ENCODE results near the gene CTIF.

The CTIF gene

GRCh38 chr18:48835119-48835518 is 296.3 kb downstream of the CTIF start:
- no peak for DNase-seq (ENCODE audit: low read depth in 2 of 2)

DNA sequence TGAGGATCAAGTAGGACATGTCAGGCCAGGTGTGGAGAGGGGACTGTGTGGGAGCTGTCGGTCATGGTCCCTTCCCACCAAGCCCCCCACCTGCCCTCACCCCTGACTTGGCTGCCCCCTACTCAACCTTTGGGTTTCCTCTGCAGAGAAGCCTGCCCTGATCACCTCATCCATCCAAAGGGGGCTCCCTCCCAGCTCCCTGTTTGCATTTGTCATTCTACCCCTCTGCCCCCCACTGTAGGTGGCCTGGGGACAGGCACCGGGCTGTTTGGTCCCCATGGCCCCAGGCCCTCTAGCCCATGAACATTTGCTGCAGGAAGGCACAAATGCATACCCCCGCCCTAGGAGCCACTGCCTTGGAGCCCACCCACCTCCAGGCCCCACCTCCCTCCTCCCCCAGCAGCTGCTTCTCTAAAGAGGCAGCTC is 296.9 kb downstream of the CTIF start:
- no peak for DNase-seq (ENCODE audit: low read depth in 2 of 2)

DNA sequence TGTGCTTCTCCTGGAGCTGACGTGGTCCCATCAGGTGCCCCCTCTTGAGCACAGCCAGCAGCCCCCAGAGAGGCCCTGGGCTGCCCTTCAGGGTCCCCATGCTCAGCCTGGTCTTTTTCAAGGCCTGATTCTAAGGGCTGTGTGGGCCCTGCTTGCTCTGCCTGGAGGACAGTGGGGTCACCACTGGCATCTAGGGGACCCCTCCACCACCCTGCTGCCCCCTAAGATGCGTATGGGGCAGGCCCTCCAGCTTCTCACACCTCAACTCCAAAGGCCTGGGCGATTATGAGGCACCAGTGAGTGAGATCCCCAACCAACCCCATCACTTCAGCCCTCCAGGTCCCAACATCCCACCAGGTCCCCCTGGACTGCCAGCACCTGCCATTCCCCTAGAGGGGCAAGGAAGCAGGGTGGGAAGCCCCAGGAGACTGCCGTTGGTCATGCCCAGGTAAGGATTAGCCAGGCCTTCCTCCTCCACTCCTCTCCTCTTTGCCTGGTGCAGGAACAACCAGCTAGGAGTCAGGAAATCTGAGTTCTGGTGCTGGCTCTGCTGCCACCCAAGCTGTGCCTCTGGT is 297.5 kb downstream of the CTIF start:
- no peak for DNase-seq (ENCODE audit: low read depth in 2 of 2)

DNA sequence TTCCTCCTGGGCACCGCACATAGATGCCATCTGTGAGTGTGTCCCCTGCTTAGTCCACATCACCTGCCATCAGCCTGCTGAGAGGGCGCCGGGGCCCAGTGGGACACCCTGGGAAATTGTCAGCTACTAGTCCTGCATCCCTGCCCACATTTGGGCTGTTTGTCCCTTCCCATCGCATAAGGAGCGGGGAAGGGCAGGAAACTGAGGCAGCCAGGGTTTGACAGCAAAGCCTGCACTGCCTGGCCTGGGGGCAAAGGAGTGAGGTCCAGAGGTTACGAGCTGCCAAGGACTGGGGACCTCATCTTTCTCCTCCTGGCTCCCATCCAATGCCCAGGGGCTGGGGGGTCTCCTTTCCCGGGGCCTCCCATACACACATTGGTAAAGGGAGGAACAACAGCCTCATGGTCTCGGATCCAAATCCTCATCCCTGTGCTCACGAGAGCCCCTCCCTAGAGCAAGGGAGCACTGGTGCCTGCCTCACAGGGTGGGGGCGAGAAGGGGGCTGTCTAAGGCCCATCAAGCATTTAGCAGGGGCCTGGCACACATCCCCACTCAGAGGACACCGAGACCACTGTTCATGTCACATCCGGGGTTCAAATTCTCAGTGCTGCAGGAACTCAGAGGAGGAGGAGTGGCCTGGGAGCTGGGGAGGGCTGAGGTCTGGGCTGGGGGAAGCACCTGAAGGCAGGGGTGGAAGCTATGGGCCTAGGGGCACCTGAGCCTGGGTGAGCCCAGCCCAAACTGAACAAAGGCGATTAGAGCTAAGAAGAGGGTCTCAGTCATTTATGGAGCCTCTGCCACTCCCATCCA is 298.2 kb downstream of the CTIF start:
- no peak for DNase-seq (ENCODE audit: low read depth in 2 of 2)

GRCh38 chr18:48837676-48838075 is 298.8 kb downstream of the CTIF start:
- no peak for DNase-seq (ENCODE audit: low read depth in 2 of 2)

DNA sequence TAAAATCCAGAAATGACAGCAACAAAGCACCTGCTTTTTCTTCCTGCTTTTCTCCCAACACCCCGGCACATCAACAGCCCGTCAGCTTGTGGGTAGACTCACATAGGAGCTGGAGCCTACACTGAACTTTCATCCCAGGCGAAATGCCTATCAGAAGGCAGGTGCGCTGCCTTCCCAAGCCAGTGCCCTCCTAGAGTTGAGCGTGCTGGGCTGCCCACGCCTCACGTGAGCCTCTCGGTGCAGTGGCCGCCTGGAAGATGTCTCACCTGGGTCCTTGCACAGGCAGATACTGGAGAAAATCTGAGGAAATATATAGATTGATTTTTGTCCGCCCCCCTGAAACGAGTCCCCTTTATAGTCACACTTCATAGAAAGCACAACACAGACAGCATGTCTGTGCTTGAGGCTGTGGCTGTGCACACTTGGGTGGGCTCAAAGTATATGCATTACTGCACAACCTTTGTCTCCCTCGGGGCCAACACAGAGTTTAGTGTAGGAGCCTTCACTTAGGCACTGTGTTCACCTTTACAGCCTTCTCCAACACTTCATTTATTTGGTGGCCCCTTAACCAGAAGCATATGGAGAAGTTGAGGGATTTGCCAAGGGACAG is 299.4 kb downstream of the CTIF start:
- DNase-seq (ENCODE audit: low read depth in 2 of 2): no peak

DNA sequence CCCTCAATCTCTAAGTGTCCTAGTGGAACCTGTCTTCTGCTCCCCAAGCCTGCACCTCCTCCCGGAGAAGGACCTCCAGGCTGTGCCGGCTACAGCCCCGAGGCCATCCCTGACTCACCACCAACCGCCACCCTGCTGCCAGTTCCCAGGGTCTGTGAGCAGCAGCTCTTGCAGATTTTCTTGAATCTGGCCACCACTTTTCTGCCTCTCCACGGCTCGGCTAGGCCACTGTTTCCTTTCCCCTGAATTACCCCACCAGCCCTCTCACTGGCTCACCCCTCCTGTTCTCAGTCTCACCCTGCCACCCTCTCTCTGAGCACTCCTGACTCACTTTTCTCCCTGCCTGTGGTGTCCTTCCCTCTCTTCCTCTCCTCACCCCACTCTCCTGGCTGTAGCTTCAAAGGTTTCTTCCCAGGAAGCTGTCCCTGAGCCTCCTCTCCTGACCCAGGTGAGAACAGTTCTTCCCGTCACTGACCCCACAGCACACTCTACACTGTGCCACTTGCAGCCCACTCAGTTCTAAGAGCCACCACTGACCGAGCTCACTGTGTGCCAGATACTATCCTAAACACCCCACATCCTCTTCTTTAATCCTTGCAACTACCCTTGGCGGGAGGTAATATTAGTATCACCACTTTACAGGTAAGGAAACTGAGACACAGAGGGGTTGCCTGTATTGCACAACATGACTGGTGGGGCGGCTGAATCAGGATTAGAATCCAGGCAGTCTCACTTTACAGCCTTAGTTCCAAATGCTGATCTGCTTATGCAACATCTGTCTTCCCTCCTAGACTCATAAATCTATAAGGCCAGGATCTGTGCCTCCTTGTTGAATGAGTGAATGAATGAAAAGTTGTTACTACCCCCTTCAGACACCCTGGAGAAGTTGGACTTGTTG is 300.3 kb downstream of the CTIF start:
- peak; percentile 28 to 32 for DNase-seq (ENCODE audit: low read depth in 2 of 2)

DNA sequence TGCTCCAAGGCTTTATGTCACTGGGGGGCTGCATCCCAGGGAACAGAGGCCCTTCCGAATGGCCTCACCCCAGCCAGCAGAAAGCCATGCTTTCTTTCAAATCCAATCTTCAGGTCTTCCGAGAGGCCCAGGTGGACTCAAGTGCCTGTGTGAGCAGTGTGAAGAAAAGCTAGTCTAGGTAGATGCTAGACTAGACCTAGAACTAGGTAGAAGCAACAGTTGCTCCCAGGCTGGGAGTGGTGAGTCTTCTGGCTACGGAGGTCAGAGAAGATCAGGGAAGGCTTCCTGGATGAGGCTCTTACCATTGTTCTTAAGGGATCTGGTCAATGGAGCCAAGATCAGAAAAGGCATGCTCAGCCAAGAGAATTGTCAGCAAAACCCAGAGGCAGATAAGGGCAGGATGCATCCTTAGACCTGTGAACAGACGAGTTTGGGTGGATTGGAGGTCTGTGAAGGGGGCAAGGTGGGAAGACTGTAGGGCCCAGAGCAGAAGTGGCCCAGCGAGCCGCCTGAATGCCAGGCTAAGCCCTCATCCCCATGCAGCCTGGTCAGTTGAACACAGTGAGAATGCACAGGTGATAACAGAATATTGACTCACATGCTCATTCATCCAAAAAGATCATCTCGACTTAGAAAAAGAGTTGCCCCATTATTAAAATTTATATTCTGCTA is 301.1 kb downstream of the CTIF start:
- no peak for DNase-seq (ENCODE audit: low read depth in 2 of 2)

- DNase-seq (ENCODE audit: low read depth in 2 of 2): no peak
These were observed 301.7 kb downstream of the CTIF start for GRCh38 chr18:48840491-48840877.

- DNase-seq (ENCODE audit: low read depth in 2 of 2): no peak
These were observed 302.8 kb downstream of the CTIF start for GRCh38 chr18:48841381-48842258.

GRCh38 chr18:48842259-48843061 is 303.6 kb downstream of the CTIF start:
- DNase-seq (ENCODE audit: low read depth in 2 of 2): no peak

- no peak for DNase-seq (ENCODE audit: low read depth in 2 of 2)
These were observed 304.3 kb downstream of the CTIF start for GRCh38 chr18:48843162-48843561.

GRCh38 chr18:48843596-48843995 is 304.8 kb downstream of the CTIF start:
- no peak for DNase-seq (ENCODE audit: low read depth in 2 of 2)

DNA sequence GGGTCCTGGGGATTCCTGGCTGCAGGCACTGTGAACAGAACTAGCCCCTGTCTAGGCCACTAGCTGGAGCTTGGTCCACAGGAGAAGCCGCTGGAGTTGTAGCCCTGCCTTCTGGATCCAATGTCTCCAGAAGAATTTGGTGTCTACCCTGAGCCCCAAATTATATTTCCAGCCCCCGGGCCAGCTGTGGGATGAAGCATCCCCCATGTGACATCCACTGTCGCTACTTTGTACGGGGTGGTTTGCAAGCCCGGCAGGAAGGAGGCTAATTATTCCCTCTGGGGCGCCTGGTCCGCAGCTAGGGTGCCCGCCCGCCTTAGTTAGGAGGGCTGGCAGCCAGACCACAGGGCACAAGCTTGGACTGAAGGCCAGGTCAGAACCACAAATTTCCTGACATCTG is 305.4 kb downstream of the CTIF start:
- no peak for DNase-seq (ENCODE audit: low read depth in 2 of 2)

GRCh38 chr18:48845174-48845573 is 306.3 kb downstream of the CTIF start:
- DNase-seq (ENCODE audit: low read depth in 2 of 2): no peak

GRCh38 chr18:48846423-48846932 is 307.6 kb downstream of the CTIF start:
- DNase-seq (ENCODE audit: low read depth in 2 of 2): no peak

- no peak for DNase-seq (ENCODE audit: low read depth in 2 of 2)
These were observed 309.1 kb downstream of the CTIF start for GRCh38 chr18:48847807-48848486.

- no peak for DNase-seq (ENCODE audit: low read depth in 2 of 2)
These were observed 309.9 kb downstream of the CTIF start for GRCh38 chr18:48848641-48849143.
